ENCODE results near the gene ZNF823.

- TF ChIP-seq CTCF (conservative IDR thresholded peaks at IDR 0.05) (no peak), EZH2 (IDR thresholded peaks at IDR 0.05; ENCODE audit: low read depth) (no peak)
These were observed 28.9 kb upstream of the ZNF823 start for GRCh38 chr19:11767633-11768133.
